Myocyte (in vitro differentiated cells): ENCODE results near the gene PLCG1. TPM values are rescaled to one million over a fixed set of nuclear protein-coding genes. Genes with fewer than 3 reads are reported as not detected.

Experiments
- DNase-seq: peaks from one replicate; pipeline ENCODE4 v3.0.0-alpha.2; 2012; ENCODE audit warnings: low read depth
- total RNA-seq: library from RNA; depleted of rRNA; stranded (reverse); fragments of >200 nt; gene quantifications from 2 replicates; pipeline ENCODE4 v1.2.3, GENCODE V29; 2014

Gene PLCG1
- total RNA-seq, 1 donor from 2014 or later: 86.9 TPM

DNA sequence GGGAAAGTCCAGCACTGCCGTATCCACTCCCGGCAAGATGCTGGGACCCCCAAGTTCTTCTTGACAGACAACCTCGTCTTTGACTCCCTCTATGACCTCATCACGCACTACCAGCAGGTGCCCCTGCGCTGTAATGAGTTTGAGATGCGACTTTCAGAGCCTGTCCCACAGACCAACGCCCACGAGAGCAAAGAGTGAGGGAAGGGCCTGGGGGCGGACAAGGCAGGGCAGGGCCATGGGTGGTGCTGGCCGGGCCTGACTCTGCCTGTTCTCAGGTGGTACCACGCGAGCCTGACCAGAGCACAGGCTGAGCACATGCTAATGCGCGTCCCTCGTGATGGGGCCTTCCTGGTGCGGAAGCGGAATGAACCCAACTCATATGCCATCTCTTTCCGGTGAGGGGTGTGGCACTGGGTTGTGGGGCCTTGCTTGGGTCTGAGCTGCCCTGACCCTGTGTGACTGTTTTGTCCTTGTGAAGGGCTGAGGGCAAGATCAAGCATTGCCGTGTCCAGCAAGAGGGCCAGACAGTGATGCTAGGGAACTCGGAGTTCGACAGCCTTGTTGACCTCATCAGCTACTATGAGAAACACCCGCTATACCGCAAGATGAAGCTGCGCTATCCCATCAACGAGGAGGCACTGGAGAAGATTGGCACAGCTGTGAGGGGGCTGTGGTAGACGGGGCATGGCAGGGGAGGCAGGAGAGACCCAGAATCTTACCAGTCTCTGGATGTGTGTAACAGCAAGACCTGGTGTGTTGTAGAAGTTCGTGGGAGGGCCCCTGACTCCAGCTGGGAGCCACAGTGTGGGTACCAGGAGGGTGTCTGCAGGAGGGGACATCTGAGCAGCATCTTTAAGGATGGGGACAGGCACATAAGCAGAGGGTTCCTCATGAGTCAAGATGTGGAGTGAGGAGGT lies 29.1 kb downstream of the PLCG1 start:
- DNase-seq: no peak

GRCh38 chr20:41167118-41167470 lies 29.8 kb downstream of the PLCG1 start:
- DNase-seq: no peak

DNA sequence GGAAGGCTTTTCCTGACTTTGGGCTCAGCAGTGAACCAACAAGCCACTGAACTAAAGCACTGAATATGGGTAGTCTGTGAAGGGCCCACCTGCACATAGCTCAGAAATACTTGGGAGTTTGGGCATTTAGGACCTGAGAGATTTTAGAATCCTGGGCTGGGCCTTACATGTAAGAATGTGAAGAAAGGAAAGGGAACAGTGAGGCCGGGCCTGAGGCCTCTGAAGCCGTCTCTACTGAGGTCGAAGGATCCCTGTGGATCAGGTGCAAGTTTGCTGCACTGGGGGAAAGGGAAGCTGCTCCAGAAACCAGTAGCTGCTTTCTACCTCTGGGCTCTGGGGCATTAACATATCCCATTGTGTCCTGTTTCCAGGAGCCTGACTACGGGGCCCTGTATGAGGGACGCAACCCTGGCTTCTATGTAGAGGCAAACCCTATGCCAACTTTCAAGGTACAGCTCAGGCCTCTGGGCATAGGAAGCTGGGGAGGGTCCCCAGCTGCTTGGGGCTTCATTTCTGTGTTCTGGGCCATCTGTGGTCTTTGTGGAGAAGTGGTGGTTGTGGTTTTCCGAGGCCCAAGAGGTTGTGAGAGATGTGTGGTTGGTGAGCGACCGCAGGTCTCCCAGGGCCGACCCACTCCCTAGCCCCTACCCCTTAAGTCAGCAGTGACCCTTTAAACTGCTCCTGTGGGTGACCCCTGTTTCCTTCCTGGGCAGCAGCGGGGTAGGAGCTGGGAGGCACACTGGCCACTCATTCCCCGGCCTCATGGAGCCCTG lies 30.3 kb downstream of the PLCG1 start:
- DNase-seq: no peak

- DNase-seq: no peak
Observed at GRCh38 chr20:41168281-41169161, 31.2 kb downstream of the PLCG1 start.

- DNase-seq: no peak
Observed at GRCh38 chr20:41169162-41169690, 31.9 kb downstream of the PLCG1 start.

DNA sequence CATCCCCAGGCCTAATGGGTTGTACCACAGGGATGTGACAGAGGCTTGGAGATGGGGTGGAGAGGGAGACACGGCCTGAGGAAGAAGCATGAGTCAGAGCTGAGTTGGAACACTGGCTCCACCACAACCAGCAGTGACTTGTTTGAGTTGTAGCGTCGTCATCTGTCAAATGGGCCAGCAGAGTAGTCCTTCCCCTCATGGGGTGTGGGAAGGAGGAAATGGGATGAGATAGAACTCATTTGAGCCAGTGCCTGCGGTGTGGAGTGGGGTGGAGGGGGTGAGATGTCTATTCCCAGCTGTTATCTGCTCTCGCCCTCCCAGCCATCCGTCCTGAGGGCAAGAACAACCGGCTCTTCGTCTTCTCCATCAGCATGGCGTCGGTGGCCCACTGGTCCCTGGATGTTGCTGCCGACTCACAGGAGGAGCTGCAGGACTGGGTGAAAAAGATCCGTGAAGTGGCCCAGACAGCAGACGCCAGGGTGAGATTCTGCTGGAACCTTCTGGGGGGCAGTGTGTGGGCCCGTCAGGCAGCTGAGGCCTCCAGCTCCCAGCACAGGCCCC lies 32.5 kb downstream of the PLCG1 start:
- no peak for DNase-seq

GRCh38 chr20:41170386-41171105 lies 33.2 kb downstream of the PLCG1 start:
- no peak for DNase-seq

DNA sequence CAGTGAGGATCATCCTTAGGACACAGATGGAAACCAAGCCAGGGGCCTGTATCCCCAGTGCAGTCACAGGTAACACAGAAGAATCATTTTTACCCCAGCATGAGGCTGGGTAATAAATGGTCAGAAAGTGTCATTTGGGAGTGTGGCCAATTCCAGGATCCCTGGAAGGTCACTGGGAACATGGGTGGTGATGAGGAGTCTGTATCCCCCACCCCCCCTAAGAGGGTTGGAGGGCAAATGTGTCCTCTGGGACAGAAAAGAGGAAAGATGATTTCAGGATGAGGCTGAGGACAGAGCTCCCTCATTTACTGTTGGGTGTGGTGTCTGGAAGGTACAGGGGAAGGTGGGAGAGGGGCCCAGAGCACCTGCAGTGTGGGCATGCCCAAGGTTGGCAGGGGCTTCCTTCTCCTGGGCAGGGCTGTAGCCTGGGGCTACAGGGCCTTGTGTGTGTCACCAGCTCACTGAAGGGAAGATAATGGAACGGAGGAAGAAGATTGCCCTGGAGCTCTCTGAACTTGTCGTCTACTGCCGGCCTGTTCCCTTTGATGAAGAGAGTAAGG lies 34.5 kb downstream of the PLCG1 start:
- no peak for DNase-seq

DNA sequence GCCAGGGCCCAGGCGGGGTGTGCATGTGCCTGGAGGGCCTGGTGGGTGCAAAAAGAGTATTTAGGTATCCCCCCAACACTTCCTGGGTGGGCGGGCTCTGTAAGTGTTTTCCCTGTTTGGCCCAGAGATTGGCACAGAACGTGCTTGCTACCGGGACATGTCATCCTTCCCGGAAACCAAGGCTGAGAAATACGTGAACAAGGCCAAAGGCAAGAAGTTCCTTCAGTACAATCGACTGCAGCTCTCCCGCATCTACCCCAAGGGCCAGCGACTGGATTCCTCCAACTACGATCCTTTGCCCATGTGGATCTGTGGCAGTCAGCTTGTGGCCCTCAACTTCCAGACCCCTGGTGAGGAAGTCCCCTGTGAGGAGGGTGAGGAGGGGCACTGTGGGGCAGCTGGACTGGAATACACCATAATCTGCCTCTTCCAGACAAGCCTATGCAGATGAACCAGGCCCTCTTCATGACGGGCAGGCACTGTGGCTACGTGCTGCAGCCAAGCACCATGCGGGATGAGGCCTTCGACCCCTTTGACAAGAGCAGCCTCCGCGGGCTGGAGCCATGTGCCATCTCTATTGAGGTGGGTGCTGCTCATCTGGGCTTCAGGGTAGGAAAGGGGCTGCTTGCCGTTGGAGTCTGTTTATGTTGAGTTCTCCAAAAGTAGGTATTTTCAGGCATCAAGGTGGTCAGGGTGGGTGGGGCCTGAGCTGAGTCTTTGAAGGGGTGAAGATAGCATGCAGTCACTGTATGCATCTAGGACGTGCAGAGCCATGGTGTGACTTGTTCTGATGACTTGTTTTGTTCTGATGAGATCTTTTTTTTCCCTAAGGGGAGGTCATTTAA lies 35.2 kb downstream of the PLCG1 start:
- DNase-seq: no peak

- DNase-seq: peak; percentile 88
Observed at GRCh38 chr20:41173161-41173721, 35.9 kb downstream of the PLCG1 start.

GRCh38 chr20:41173791-41174341 lies 36.5 kb downstream of the PLCG1 start:
- DNase-seq: peak; percentile 47

- DNase-seq: no peak
Observed at GRCh38 chr20:41174373-41174772, 37.0 kb downstream of the PLCG1 start.

GRCh38 chr20:41174782-41175181 lies 37.4 kb downstream of the PLCG1 start:
- DNase-seq: peak; percentile 73

GRCh38 chr20:41175201-41175651 lies 37.9 kb downstream of the PLCG1 start:
- DNase-seq: no peak

- no peak for DNase-seq
Observed at GRCh38 chr20:41175727-41176330, 38.5 kb downstream of the PLCG1 start.

- DNase-seq: no peak
Observed at GRCh38 chr20:41176711-41177552, 39.6 kb downstream of the PLCG1 start.

DNA sequence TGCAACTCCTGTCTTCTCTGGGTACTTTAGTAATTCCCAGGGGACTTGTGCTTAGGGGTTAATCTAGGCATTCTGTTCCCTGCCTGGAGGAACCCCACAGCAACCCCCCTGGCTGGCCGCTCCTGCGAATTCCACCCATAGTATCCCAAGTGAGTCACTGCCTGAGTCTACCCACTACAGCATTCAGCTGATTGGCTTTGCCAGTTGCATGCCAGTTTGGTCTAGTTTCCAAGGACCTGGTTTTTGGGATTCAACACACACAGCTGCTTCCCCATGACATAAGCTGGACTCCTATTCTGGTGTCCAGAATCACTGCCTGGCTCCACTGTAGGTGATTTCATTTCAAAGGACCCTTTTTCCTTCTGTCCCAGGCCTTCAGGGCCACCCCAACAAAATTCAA lies 40.3 kb downstream of the PLCG1 start:
- peak; percentile 99 for DNase-seq
